H9 (cell line): Measurements from ENCODE around the gene NUP214. TPM values are rescaled to one million over a fixed set of nuclear protein-coding genes. Genes with fewer than 3 reads are reported as not detected.

ENCODE experiments used
- DNase-seq: peaks from one replicate; pipeline ENCODE4 v3.0.0-alpha.2; 2017
- H2AFZ ChIP-seq: one replicate; pipeline ENCODE4 v1.6.1; 2013; ENCODE audit warnings: mild to moderate bottlenecking, low read length, control low read depth, moderate library complexity
- H2AK5ac ChIP-seq: 2 replicates; pipeline ENCODE4 v1.6.1; 2013; ENCODE audit warnings: low read length, control low read depth, mixed read lengths; ENCODE audit not compliant: insufficient read length
- H2BK120ac ChIP-seq: one replicate; pipeline ENCODE4 v1.6.1; 2013; ENCODE audit warnings: low read depth, mild to moderate bottlenecking, low read length, control low read depth, inconsistent platforms; ENCODE audit not compliant: poor library complexity, severe bottlenecking
- H2BK12ac ChIP-seq: 2 replicates; pipeline ENCODE4 v1.6.1; 2013; ENCODE audit warnings: low read length, control low read depth, mixed read lengths, low read depth; ENCODE audit not compliant: insufficient read length
- H2BK15ac ChIP-seq: 2 replicates; pipeline ENCODE4 v1.6.1; 2013; ENCODE audit warnings: low read depth, low read length, control low read depth
- H2BK20ac ChIP-seq: one replicate; pipeline ENCODE4 v1.6.1; 2013; ENCODE audit warnings: low read depth, mild to moderate bottlenecking, low read length, control low read depth, inconsistent platforms; ENCODE audit not compliant: poor library complexity, severe bottlenecking
- H2BK5ac ChIP-seq: 2 replicates; pipeline ENCODE4 v1.6.1; 2013; ENCODE audit warnings: low read length, control low read depth, mixed read lengths; ENCODE audit not compliant: insufficient read length
- H3K14ac ChIP-seq: 2 replicates; pipeline ENCODE4 v1.6.1; 2013; ENCODE audit warnings: low read length, control low read depth; ENCODE audit not compliant: insufficient read depth
- H3K18ac ChIP-seq: 2 replicates; pipeline ENCODE4 v1.6.1; 2013; ENCODE audit warnings: low read depth, mild to moderate bottlenecking, mixed read lengths, low read length, control low read depth; ENCODE audit not compliant: insufficient read length
- H3K23ac ChIP-seq: 2 replicates; pipeline ENCODE4 v1.6.1; 2013; ENCODE audit warnings: low read length, control low read depth, mixed read lengths, low read depth; ENCODE audit not compliant: insufficient read length
- H3K23me2 ChIP-seq: 2 replicates; pipeline ENCODE4 v1.6.1; 2013; ENCODE audit warnings: low read depth, mild to moderate bottlenecking, mixed read lengths, low read length, control low read depth; ENCODE audit not compliant: insufficient read length, poor library complexity, severe bottlenecking
- H3K27ac ChIP-seq: 2 replicates; pipeline ENCODE4 v1.5.1; 2013; ENCODE audit warnings: low read length, control low read depth, mixed read lengths, low read depth; ENCODE audit not compliant: insufficient read length
- H3K27me3 ChIP-seq: 2 replicates; pipeline ENCODE4 v1.6.1; 2013; ENCODE audit warnings: low read length, control low read depth, inconsistent platforms; ENCODE audit not compliant: insufficient read depth
- H3K4ac ChIP-seq: 2 replicates; pipeline ENCODE4 v1.6.1; 2013; ENCODE audit warnings: low read depth, mild to moderate bottlenecking, control low read depth, inconsistent platforms, low read length, moderate library complexity
- H3K4me1 ChIP-seq: 2 replicates; pipeline ENCODE4 v1.6.1; 2013; ENCODE audit warnings: low read length, control low read depth, inconsistent platforms; ENCODE audit not compliant: insufficient read depth
- H3K4me2 ChIP-seq: 2 replicates; pipeline ENCODE4 v1.6.1; 2013; ENCODE audit warnings: low read length, control low read depth, mixed read lengths; ENCODE audit not compliant: insufficient read length, insufficient read depth
- H3K56ac ChIP-seq: 2 replicates; pipeline ENCODE4 v1.6.1; 2013; ENCODE audit warnings: low read depth, mild to moderate bottlenecking, mixed read lengths, low read length, control low read depth; ENCODE audit not compliant: insufficient read length
- H3K79me1 ChIP-seq: 2 replicates; pipeline ENCODE4 v1.6.1; 2013; ENCODE audit warnings: low read depth, mild to moderate bottlenecking, moderate library complexity, low read length, control low read depth, inconsistent platforms; ENCODE audit not compliant: insufficient read depth, poor library complexity, severe bottlenecking
- H3K79me2 ChIP-seq: 2 replicates; pipeline ENCODE4 v1.6.1; 2013; ENCODE audit warnings: low read length, control low read depth, inconsistent platforms; ENCODE audit not compliant: insufficient read depth
- H3K9ac ChIP-seq: 2 replicates; pipeline ENCODE4 v1.6.1; 2013; ENCODE audit warnings: low read length, control low read depth, mixed read lengths; ENCODE audit not compliant: insufficient read length; ENCODE audit errors: extremely low read depth
- H3K9me3 ChIP-seq: one replicate; pipeline ENCODE4 v1.6.1; 2013; ENCODE audit warnings: low read depth, low read length, inconsistent platforms; ENCODE audit not compliant: control insufficient read depth
- H3T11ph ChIP-seq: one replicate; pipeline ENCODE4 v1.6.1; 2013; ENCODE audit warnings: mild to moderate bottlenecking, low read length, control low read depth, inconsistent platforms
- H4K20me1 ChIP-seq: one replicate; pipeline ENCODE4 v1.6.1; 2013; ENCODE audit not compliant: control insufficient read depth, insufficient read length, insufficient read depth
- H4K5ac ChIP-seq: 2 replicates; pipeline ENCODE4 v1.6.1; 2013; ENCODE audit warnings: low read depth, mild to moderate bottlenecking, mixed read lengths, low read length, control low read depth; ENCODE audit not compliant: insufficient read length
- H4K8ac ChIP-seq: replicated peaks from 2 replicates; pipeline ENCODE4 v1.6.1; 2013; ENCODE audit warnings: low read length, control low read depth, mixed read lengths, low read depth; ENCODE audit not compliant: insufficient read length
- H4K91ac ChIP-seq: 2 replicates; pipeline ENCODE4 v1.6.1; 2013; ENCODE audit warnings: low read depth, mild to moderate bottlenecking, moderate library complexity, mixed read lengths, low read length, control low read depth; ENCODE audit not compliant: insufficient read length
- H3K27ac Mint-ChIP-seq, 3 experiments: 2 replicates in 2 of 3; 3 replicates in 1 of 3; pipeline ENCODE4 v1.8.0; 2020 to 2021; ENCODE audit warnings: mixed read lengths in 3 of 3, mild to moderate bottlenecking in 1 of 3, moderate library complexity in 1 of 3
- H3K27me3 Mint-ChIP-seq: 2 replicates; pipeline ENCODE4 v1.8.0; 2021; ENCODE audit warnings: low read depth, mild to moderate bottlenecking, moderate library complexity, mixed read lengths
- H3K36me3 Mint-ChIP-seq, 3 experiments: 2 replicates in 2 of 3; 3 replicates in 1 of 3; pipeline ENCODE4 v1.8.0; 2020 to 2021; ENCODE audit warnings: low read depth in 3 of 3, mixed read lengths in 3 of 3; ENCODE audit not compliant: insufficient read depth in 1 of 3
- H3K4me1 Mint-ChIP-seq, 2 experiments: 2 replicates each; pipeline ENCODE4 v1.8.0; 2020; ENCODE audit warnings: mixed read lengths in 2 of 2
- H3K4me3 Mint-ChIP-seq, 2 experiments: 2 replicates in 1 of 2; 3 replicates in 1 of 2; pipeline ENCODE4 v1.8.0; 2020 to 2021; ENCODE audit warnings: mild to moderate bottlenecking in 2 of 2, mixed read lengths in 2 of 2, moderate library complexity in 1 of 2
- H3K9me3 Mint-ChIP-seq, 2 experiments: 2 replicates in 1 of 2; 3 replicates in 1 of 2; pipeline ENCODE4 v1.8.0; 2020; ENCODE audit warnings: mild to moderate bottlenecking in 2 of 2, mixed read lengths in 2 of 2, moderate library complexity in 1 of 2
- WGBS: extraction: QIAGEN DNeasy Blood & Tissue Kit; methylation state at CpG from one replicate; pipeline ENCODE4 v1.1.7; 2013; ENCODE audit warnings: missing lambda C conversion rate, low lambda C conversion rate, mixed read lengths; ENCODE audit not compliant: insufficient read length; ENCODE audit errors: extremely low coverage; 5-methylcytosine and 5-hydroxymethylcytosine counted together
- total RNA-seq: library from RNA; stranded (reverse); gene quantifications from 2 replicates; pipeline ENCODE4 v1.2.1, GENCODE V29; 2021
- TF ChIP-seq, protein P1 (sequence below): fragments of 200-600 bp; sonication (generic); conservative IDR thresholded peaks from 3 replicates; pipeline ENCODE4 v1.8.0; 2021; ENCODE audit warnings: antibody characterized with exemption, mild to moderate bottlenecking

The NUP214 gene
- total RNA-seq, 1 experiment from 2014 or later: 53.8 TPM

DNA sequence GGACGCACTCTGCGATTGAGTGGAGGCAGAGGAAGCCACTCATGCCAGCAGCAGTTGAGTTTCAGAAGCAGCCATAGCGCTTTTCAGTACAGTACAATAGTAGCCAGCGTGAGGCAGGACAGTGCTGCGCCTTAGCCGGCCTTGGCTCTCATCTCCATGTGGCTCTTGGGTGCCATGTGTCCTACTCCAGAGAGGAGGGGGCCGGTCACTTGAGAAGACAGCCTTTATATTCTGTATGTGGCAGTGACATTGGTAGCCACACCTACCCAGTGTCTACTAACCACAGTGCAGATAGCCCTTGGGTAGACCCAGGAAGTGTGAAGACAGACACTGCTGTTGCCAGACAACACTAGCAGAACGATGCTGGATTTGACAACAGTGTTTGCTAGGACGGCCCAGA, 108.6 kb downstream of the NUP214 start:
- WGBS: no CpG with 5 or more reads among the region's 9 CpGs

More for the DNA sequence above, 108.6 kb downstream of the NUP214 start:
- Mint-ChIP-seq H3K27ac (no peak overlapping the region), H3K9me3 (no peaks in the 10 kb centered on the region), H3K27me3 (no peaks in the 10 kb centered on the region), H3K36me3 (peaks cover 15 to 52% (median 45%) of the 10 kb centered on the region in 3 experiments; a peak in 6 of 7 replicates), H3K4me1 (peaks cover 12 to 16% of the 10 kb centered on the region in 2 experiments), H3K4me3 (no peak overlapping the region)
- Histone ChIP-seq H3K23me2 (no peaks in the 10 kb centered on the region), H3K27ac (no peak overlapping the region), H2BK12ac (no peak overlapping the region), H3T11ph (no peak overlapping the region), H4K20me1 (no peaks in the 10 kb centered on the region), H2BK20ac (no peak overlapping the region), H3K23ac (no peak overlapping the region), H2BK120ac (no peak overlapping the region), H4K8ac (no peak overlapping the region), H4K91ac (no peak overlapping the region), H3K4me1 (peaks cover 5% of the 10 kb centered on the region; the same call in 1 of the 2 replicates), H3K9me3 (no peaks in the 10 kb centered on the region), H3K79me2 (no peaks in the 10 kb centered on the region), H3K9ac (no peak overlapping the region), H3K4me2 (no peak overlapping the region), H2BK5ac (no peak overlapping the region), H3K4ac (no peak overlapping the region), H2AFZ (no peak overlapping the region), H2BK15ac (no peak overlapping the region), H2AK5ac (no peak overlapping the region), H3K18ac (no peak overlapping the region), H4K5ac (no peak overlapping the region), H3K14ac (no peak overlapping the region), H3K27me3 (no peaks in the 10 kb centered on the region), H3K79me1 (no peaks in the 10 kb centered on the region), H3K56ac (no peak overlapping the region)
- DNase-seq: no peak
- TF ChIP-seq, protein P1, sequence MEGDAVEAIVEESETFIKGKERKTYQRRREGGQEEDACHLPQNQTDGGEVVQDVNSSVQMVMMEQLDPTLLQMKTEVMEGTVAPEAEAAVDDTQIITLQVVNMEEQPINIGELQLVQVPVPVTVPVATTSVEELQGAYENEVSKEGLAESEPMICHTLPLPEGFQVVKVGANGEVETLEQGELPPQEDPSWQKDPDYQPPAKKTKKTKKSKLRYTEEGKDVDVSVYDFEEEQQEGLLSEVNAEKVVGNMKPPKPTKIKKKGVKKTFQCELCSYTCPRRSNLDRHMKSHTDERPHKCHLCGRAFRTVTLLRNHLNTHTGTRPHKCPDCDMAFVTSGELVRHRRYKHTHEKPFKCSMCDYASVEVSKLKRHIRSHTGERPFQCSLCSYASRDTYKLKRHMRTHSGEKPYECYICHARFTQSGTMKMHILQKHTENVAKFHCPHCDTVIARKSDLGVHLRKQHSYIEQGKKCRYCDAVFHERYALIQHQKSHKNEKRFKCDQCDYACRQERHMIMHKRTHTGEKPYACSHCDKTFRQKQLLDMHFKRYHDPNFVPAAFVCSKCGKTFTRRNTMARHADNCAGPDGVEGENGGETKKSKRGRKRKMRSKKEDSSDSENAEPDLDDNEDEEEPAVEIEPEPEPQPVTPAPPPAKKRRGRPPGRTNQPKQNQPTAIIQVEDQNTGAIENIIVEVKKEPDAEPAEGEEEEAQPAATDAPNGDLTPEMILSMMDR: no peak
